HG02973 (cell line): ENCODE results near the gene NEU4.
"Not testable (repeated sequence)": the region's sequence is repeated elsewhere in the genome, so short reads cannot be mapped to it uniquely, and the experiment has no call there.

ENCODE experiments used
- ATAC-seq: cut with Tn5 transposase; IDR thresholded peaks from one replicate; pipeline ENCODE4 v1.9.1; 2021; ENCODE audit warnings: moderate library complexity; ENCODE audit not compliant: unreplicated experiment

The NEU4 gene

GRCh38 chr2:241775223-241776177 is 33.5 kb upstream of the NEU4 start:
- ATAC-seq, result no peak

- no peak for ATAC-seq
These were observed 32.4 kb upstream of the NEU4 start, which contains the start of gene GAL3ST2 for GRCh38 chr2:241776336-241777169. GAL3ST2 (plus strand) TSS chr2:241776822; CDS start chr2:241776956, 134 bp downstream.

GRCh38 chr2:241777170-241777685 is 31.8 kb upstream of the NEU4 start:
- ATAC-seq, result no peak

- ATAC-seq, result no peak
These were observed 31.0 kb upstream of the NEU4 start for GRCh38 chr2:241777686-241778627.

GRCh38 chr2:241780939-241781569 is 27.9 kb upstream of the NEU4 start:
- ATAC-seq, result no peak

- not testable (repeated sequence) for ATAC-seq
These were observed 26.9 kb upstream of the NEU4 start for GRCh38 chr2:241782053-241782452.

GRCh38 chr2:241788135-241788534 is 20.9 kb upstream of the NEU4 start:
- ATAC-seq, result no peak

- no peak for ATAC-seq
These were observed 20.4 kb upstream of the NEU4 start for GRCh38 chr2:241788572-241788971.

GRCh38 chr2:241791385-241791784 is 17.6 kb upstream of the NEU4 start:
- ATAC-seq, result not testable (repeated sequence)

- no peak for ATAC-seq
These were observed 15.6 kb upstream of the NEU4 start for GRCh38 chr2:241793385-241793784.

GRCh38 chr2:241794250-241794823 is 14.7 kb upstream of the NEU4 start:
- ATAC-seq, result no peak

GRCh38 chr2:241795021-241795999 is 13.7 kb upstream of the NEU4 start:
- ATAC-seq, result no peak

GRCh38 chr2:241796209-241796608 is 12.8 kb upstream of the NEU4 start:
- no peak for ATAC-seq

GRCh38 chr2:241796610-241797138 is 12.3 kb upstream of the NEU4 start:
- no peak for ATAC-seq

- no peak for ATAC-seq
These were observed 11.4 kb upstream of the NEU4 start for GRCh38 chr2:241797441-241798080.

GRCh38 chr2:241798081-241798630 is 10.8 kb upstream of the NEU4 start:
- ATAC-seq, result no peak
